LNCaP clone FGC (cell line): ENCODE results near the gene ZNF331.

ENCODE experiments used
- DNase-seq: peaks from one replicate; pipeline ENCODE4 v3.0.0-alpha.2; 2011; ENCODE audit warnings: low read depth
- H3K4me3 ChIP-seq: 2 replicates; pipeline ENCODE4 v1.5.1; 2011; ENCODE audit warnings: mild to moderate bottlenecking, low read depth, low read length, control low read depth
- CTCF ChIP-seq: IDR thresholded peaks from 2 replicates; pipeline ENCODE4 v1.5.1; 2012; ENCODE audit warnings: mild to moderate bottlenecking; ENCODE audit not compliant: control insufficient read depth, insufficient read depth; ENCODE audit errors: extremely low read depth

ZNF331 gene

GRCh38 chr19:53540091-53540490 lies 2.1 kb downstream of the ZNF331 start:
- no peak for DNase-seq
- TF ChIP-seq CTCF: no peak
- H3K4me3 ChIP-seq: no peak overlapping the region

- DNase-seq: no peak
- H3K4me3 ChIP-seq: no peak overlapping the region
- TF ChIP-seq CTCF: no peak
Measured at GRCh38 chr19:53541971-53542370, 4.0 kb downstream of the ZNF331 start.

- DNase-seq: no peak
- H3K4me3 ChIP-seq: no peak overlapping the region
- no peak for TF ChIP-seq CTCF
Measured at GRCh38 chr19:53545271-53546065, 7.5 kb downstream of the ZNF331 start.

GRCh38 chr19:53546758-53547513 lies 9.0 kb downstream of the ZNF331 start:
- no peak for DNase-seq
- no peak overlapping the region for H3K4me3 ChIP-seq
- no peak for TF ChIP-seq CTCF

- DNase-seq: no peak
- no peak for TF ChIP-seq CTCF
- no peak overlapping the region for H3K4me3 ChIP-seq
Measured at GRCh38 chr19:53549340-53549739, 11.4 kb downstream of the ZNF331 start.

GRCh38 chr19:53552001-53552721 lies 14.2 kb downstream of the ZNF331 start:
- no peak for DNase-seq
- no peak for TF ChIP-seq CTCF

More at GRCh38 chr19:53552001-53552721, 14.2 kb downstream of the ZNF331 start:
- H3K4me3 ChIP-seq: no peak overlapping the region
